Right ventricle myocardium superior (tissue), 1 donor: ENCODE results near the gene SLC22A5. TPM values are rescaled to one million over a fixed set of nuclear protein-coding genes. Genes with fewer than 3 reads are reported as not detected.

Experiments used
- ATAC-seq: fragments of 200-7000 bp; cut with Tn5 transposase; one replicate; pipeline ENCODE4 v1.9.1; 2020; ENCODE audit warnings: mild to moderate bottlenecking; ENCODE audit not compliant: poor library complexity
- DNase-seq: peaks from one replicate; pipeline ENCODE4 v3.0.0-alpha.2; 2020
- intact Hi-C: fragments of 100-400 bp; cut with DNase I; formaldehyde crosslinking; loops from one replicate; pipeline ENCODE4 v1.11.2; 2022
- total RNA-seq: library from RNA; stranded (reverse); fragmentation: NEBNext Ultra II Directional; extraction: Animal tissue kit (Norgen Biotek cat#: 25700); gene quantifications from one replicate; pipeline ENCODE4 v1.2.1, GENCODE V29; 2021
- donor health status: DM: no; HTN: yes; CAD: no; lungs with severe emphysema.

Gene SLC22A5
- total RNA-seq, 1 donor from 2014 or later = 22.7 TPM

GRCh38 chr5:132363431-132364112, 5.9 kb upstream of the SLC22A5 start:
- ATAC-seq (peak; percentile 89), DNase-seq (no peak)
- intact Hi-C loops = loop anchor here (5.0 kb wide), 1 partner anchor 71 kb away; the partner anchor contains the start of gene SLC22A4

- intact Hi-C loops = loop anchor here (5.0 kb wide), 1 partner anchor 72 kb away; the partner anchor contains the start of gene SLC22A4
- ATAC-seq (peak; percentile 87), DNase-seq (no peak)
Observed at GRCh38 chr5:132364319-132364718, 5.2 kb upstream of the SLC22A5 start.

- DNase-seq (no peak), ATAC-seq (no peak)
- intact Hi-C loops = no loop called here
Observed at GRCh38 chr5:132365213-132365612, 4.3 kb upstream of the SLC22A5 start.

GRCh38 chr5:132368186-132368585, 1.3 kb upstream of the SLC22A5 start:
- intact Hi-C loops = no loop called here
- DNase-seq = no peak
- ATAC-seq = no peak

- ATAC-seq (no peak), DNase-seq (no peak)
- intact Hi-C loops = no loop called here
Observed at GRCh38 chr5:132369007-132369473, 470 bp upstream of the SLC22A5 start.

- ATAC-seq = peak; percentile 14
- intact Hi-C loops = loop anchor here (10.0 kb wide), 1 partner anchor 176 kb away; no protein-coding TSS in a partner anchor
- no peak for DNase-seq
Observed at GRCh38 chr5:132370181-132370970, 866 bp downstream of the SLC22A5 start.

GRCh38 chr5:132370971-132371602, 1.6 kb downstream of the SLC22A5 start:
- ATAC-seq (peak; percentile 28), DNase-seq (peak; percentile 52)
- intact Hi-C loops = loop anchor here (10.0 kb wide), 1 partner anchor 176 kb away; no protein-coding TSS in a partner anchor

- DNase-seq (no peak), ATAC-seq (no peak)
- intact Hi-C loops = loop anchor here (10.0 kb wide), 1 partner anchor 177 kb away; no protein-coding TSS in a partner anchor
Observed at GRCh38 chr5:132371603-132371994, 2.1 kb downstream of the SLC22A5 start.

GRCh38 chr5:132372127-132372526, 2.6 kb downstream of the SLC22A5 start:
- intact Hi-C loops = loop anchor here (10.0 kb wide), 1 partner anchor 177 kb away; no protein-coding TSS in a partner anchor
- no peak for ATAC-seq
- DNase-seq = no peak

GRCh38 chr5:132372542-132372941, 3.0 kb downstream of the SLC22A5 start:
- DNase-seq = no peak
- no peak for ATAC-seq
- intact Hi-C loops = loop anchor here (10.0 kb wide), 1 partner anchor 178 kb away; no protein-coding TSS in a partner anchor

- DNase-seq (no peak), ATAC-seq (no peak)
- intact Hi-C loops = loop anchor here (10.0 kb wide), 1 partner anchor 181 kb away; no protein-coding TSS in a partner anchor
Observed at GRCh38 chr5:132375957-132376356, 6.4 kb downstream of the SLC22A5 start.

- intact Hi-C loops = loop anchor here (10.0 kb wide), 1 partner anchor 182 kb away; no protein-coding TSS in a partner anchor
- DNase-seq (no peak), ATAC-seq (peak; percentile 52)
Observed at GRCh38 chr5:132376694-132377641, 7.5 kb downstream of the SLC22A5 start.

GRCh38 chr5:132377738-132378137, 8.2 kb downstream of the SLC22A5 start:
- DNase-seq = no peak
- intact Hi-C loops = loop anchor here (10.0 kb wide), 1 partner anchor 183 kb away; no protein-coding TSS in a partner anchor
- no peak for ATAC-seq

GRCh38 chr5:132378580-132378979, 9.1 kb downstream of the SLC22A5 start:
- intact Hi-C loops = loop anchor here (10.0 kb wide), 1 partner anchor 184 kb away; no protein-coding TSS in a partner anchor
- no peak for ATAC-seq
- DNase-seq = no peak

- no peak for ATAC-seq
- intact Hi-C loops = loop anchor here (10.0 kb wide), 1 partner anchor 435 kb away; the partner anchor contains the start of gene SOWAHA
- no peak for DNase-seq
Observed at GRCh38 chr5:132380047-132380446, 10.5 kb downstream of the SLC22A5 start.

GRCh38 chr5:132380741-132381140, 11.2 kb downstream of the SLC22A5 start:
- intact Hi-C loops = loop anchor here (10.0 kb wide), 1 partner anchor 434 kb away; the partner anchor contains the start of gene SOWAHA
- ATAC-seq (no peak), DNase-seq (no peak)

- ATAC-seq (no peak), DNase-seq (no peak)
- intact Hi-C loops = loop anchor here (10.0 kb wide), 1 partner anchor 433 kb away; the partner anchor contains the start of gene SOWAHA
Observed at GRCh38 chr5:132381614-132382013, 12.1 kb downstream of the SLC22A5 start.
